OCI-LY3 (cell line): ENCODE data around the gene DEGS2.

Experiments
- H2AFZ ChIP-seq: fragments of 200-600, 300-600 bp; shearing (Covaris generic); 2 replicates; pipeline ENCODE4 v1.6.0; 2014; ENCODE audit warnings: antibody characterized with exemption, low read depth, low read length
- H3K27ac ChIP-seq: fragments of 200-600, 300-600 bp; sonication (generic); 2 replicates; pipeline ENCODE4 v1.5.1; 2014; ENCODE audit warnings: mild to moderate bottlenecking, low read length, moderate library complexity, mixed read lengths
- H3K27me3 ChIP-seq: fragments of 200-600, 300-600 bp; sonication (generic); 2 replicates; pipeline ENCODE4 v1.6.1; 2014; ENCODE audit warnings: low read depth, low read length, mixed read lengths
- H3K36me3 ChIP-seq: fragments of 200-600, 300-600 bp; sonication (generic); replicated peaks from 2 replicates; pipeline ENCODE3; 2014; ENCODE audit warnings: low read depth, low read length, mixed read lengths
- H3K4me1 ChIP-seq: fragments of 300-600, 200-600 bp; sonication (generic); 2 replicates; pipeline ENCODE4 v1.6.1; 2014; ENCODE audit warnings: low read length, mixed read lengths
- H3K4me2 ChIP-seq: fragments of 200-600, 300-600 bp; sonication (generic); 2 replicates; pipeline ENCODE4 v1.6.1; 2014; ENCODE audit warnings: low read length, mixed read lengths
- H3K4me3 ChIP-seq: fragments of 300-600, 200-600 bp; sonication (generic); 2 replicates; pipeline ENCODE4 v1.5.1; 2014; ENCODE audit warnings: antibody characterized with exemption, mild to moderate bottlenecking, low read length, moderate library complexity
- H3K79me2 ChIP-seq: fragments of 300-600, 200-600 bp; shearing (Covaris generic); 2 replicates; pipeline ENCODE4 v1.6.1; 2014; ENCODE audit warnings: mild to moderate bottlenecking, low read length, mixed read lengths
- H3K9ac ChIP-seq: fragments of 300-600, 200-600 bp; shearing (Covaris generic); 2 replicates; pipeline ENCODE4 v1.6.0; 2014; ENCODE audit warnings: mild to moderate bottlenecking, low read length, moderate library complexity
- H3K9me3 ChIP-seq: fragments of 200-600, 300-600 bp; shearing (Covaris generic); 2 replicates; pipeline ENCODE4 v1.6.1; 2014; ENCODE audit warnings: low read length, mixed read lengths; ENCODE audit not compliant: insufficient read depth
- H4K20me1 ChIP-seq: fragments of 200-600, 300-600 bp; sonication (generic); 2 replicates; pipeline ENCODE4 v1.6.1; 2016; ENCODE audit warnings: low read length, mixed read lengths; ENCODE audit not compliant: insufficient read depth
- EZH2phosphoT487 ChIP-seq: fragments of 200-600 bp; shearing (Covaris generic); IDR thresholded peaks from 2 replicates; pipeline ENCODE4 v1.6.1; 2018; ENCODE audit warnings: antibody characterized with exemption, mixed run types, low read depth
- TF ChIP-seq, protein P1 (sequence below): fragments of 200-600, 300-600 bp; sonication (generic); IDR thresholded peaks from 2 replicates; pipeline ENCODE4 v1.5.1; 2014; ENCODE audit warnings: antibody characterized with exemption, low read length, low read depth

DEGS2 gene

DNA sequence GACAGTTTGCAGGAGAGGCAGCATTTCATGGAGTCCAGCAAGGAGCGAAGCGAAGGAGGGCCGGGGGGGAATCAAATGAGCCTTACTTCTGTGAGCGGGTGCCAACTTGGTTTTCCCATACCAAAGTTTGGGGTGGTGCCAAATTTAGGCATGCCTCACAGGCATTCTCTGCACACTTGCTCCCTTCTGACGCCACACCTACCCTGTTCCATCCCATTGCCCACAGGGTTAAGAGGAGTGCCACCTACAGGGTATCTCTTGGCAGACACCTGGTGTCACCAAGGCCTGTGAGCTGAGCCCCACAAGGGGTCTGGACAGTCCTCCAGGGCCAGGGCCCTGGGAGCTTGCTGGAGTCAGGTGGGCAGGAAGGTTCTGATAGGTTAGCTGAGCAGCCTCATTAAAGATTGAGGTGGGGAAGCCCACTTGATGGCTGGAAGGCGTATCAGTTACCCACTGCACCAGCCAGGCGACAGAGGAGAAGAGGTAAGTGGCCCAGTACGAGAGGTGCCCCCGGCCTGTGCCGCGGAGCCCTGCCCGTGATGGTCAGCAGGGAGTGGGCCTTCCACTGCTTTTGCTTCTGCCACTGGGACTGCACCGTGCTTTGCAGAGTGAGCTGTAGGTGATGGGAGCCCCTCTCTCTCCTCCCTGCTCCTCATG is 45.2 kb downstream of the DEGS2 start:
- Histone ChIP-seq H3K79me2 (no peaks in the 10 kb centered on the region), H4K20me1 (no peaks in the 10 kb centered on the region), H3K27me3 (no peaks in the 10 kb centered on the region), H3K27ac (no peak overlapping the region), H3K4me1 (peaks cover 13% of the 10 kb centered on the region), H3K4me2 (no peak overlapping the region), H3K9me3 (no peaks in the 10 kb centered on the region), H3K36me3 (no peaks in the 10 kb centered on the region), H2AFZ (no peak overlapping the region), H3K4me3 (no peak overlapping the region), H3K9ac (no peak overlapping the region)
- TF ChIP-seq EZH2phosphoT487 = no peak
- TF ChIP-seq, protein P1, sequence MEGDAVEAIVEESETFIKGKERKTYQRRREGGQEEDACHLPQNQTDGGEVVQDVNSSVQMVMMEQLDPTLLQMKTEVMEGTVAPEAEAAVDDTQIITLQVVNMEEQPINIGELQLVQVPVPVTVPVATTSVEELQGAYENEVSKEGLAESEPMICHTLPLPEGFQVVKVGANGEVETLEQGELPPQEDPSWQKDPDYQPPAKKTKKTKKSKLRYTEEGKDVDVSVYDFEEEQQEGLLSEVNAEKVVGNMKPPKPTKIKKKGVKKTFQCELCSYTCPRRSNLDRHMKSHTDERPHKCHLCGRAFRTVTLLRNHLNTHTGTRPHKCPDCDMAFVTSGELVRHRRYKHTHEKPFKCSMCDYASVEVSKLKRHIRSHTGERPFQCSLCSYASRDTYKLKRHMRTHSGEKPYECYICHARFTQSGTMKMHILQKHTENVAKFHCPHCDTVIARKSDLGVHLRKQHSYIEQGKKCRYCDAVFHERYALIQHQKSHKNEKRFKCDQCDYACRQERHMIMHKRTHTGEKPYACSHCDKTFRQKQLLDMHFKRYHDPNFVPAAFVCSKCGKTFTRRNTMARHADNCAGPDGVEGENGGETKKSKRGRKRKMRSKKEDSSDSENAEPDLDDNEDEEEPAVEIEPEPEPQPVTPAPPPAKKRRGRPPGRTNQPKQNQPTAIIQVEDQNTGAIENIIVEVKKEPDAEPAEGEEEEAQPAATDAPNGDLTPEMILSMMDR = peak; percentile 4; the same call in 1 of the 2 replicates

GRCh38 chr14:100111931-100112704 is 47.3 kb downstream of the DEGS2 start:
- H2AFZ ChIP-seq = no peak overlapping the region
- no peak overlapping the region for H3K9ac ChIP-seq
- H4K20me1 ChIP-seq = no peaks in the 10 kb centered on the region
- H3K79me2 ChIP-seq = no peaks in the 10 kb centered on the region
- no peak overlapping the region for H3K4me2 ChIP-seq
- no peaks in the 10 kb centered on the region for H3K36me3 ChIP-seq
- H3K4me3 ChIP-seq = no peak overlapping the region
- TF ChIP-seq, protein P1 = no peak
- no peak for TF ChIP-seq EZH2phosphoT487
- no peaks in the 10 kb centered on the region for H3K27me3 ChIP-seq
- no peak overlapping the region for H3K27ac ChIP-seq
- H3K4me1 ChIP-seq = peaks cover 6% of the 10 kb centered on the region
- H3K9me3 ChIP-seq = no peaks in the 10 kb centered on the region

GRCh38 chr14:100110816-100111215 is 48.6 kb downstream of the DEGS2 start:
- no peaks in the 10 kb centered on the region for H3K27me3 ChIP-seq
- H3K4me3 ChIP-seq = no peak overlapping the region
- no peaks in the 10 kb centered on the region for H3K79me2 ChIP-seq
- H2AFZ ChIP-seq = no peak overlapping the region
- TF ChIP-seq, protein P1 = no peak
- no peak for TF ChIP-seq EZH2phosphoT487
- H3K4me2 ChIP-seq = no peak overlapping the region
- H3K9me3 ChIP-seq = no peaks in the 10 kb centered on the region
- H3K9ac ChIP-seq = no peak overlapping the region
- H3K4me1 ChIP-seq = peaks cover 6% of the 10 kb centered on the region
- no peaks in the 10 kb centered on the region for H4K20me1 ChIP-seq
- H3K27ac ChIP-seq = no peak overlapping the region
- H3K36me3 ChIP-seq = no peaks in the 10 kb centered on the region

- Histone ChIP-seq H3K9me3 (no peaks in the 10 kb centered on the region), H3K4me2 (no peak overlapping the region), H3K4me3 (no peak overlapping the region), H4K20me1 (no peaks in the 10 kb centered on the region), H3K36me3 (no peaks in the 10 kb centered on the region), H3K79me2 (no peaks in the 10 kb centered on the region), H2AFZ (no peak overlapping the region), H3K9ac (no peak overlapping the region), H3K4me1 (peaks cover 6% of the 10 kb centered on the region), H3K27ac (no peak overlapping the region), H3K27me3 (no peaks in the 10 kb centered on the region)
- TF ChIP-seq, protein P1 = no peak
- TF ChIP-seq EZH2phosphoT487 = no peak
Measured at GRCh38 chr14:100109594-100109955, 49.9 kb downstream of the DEGS2 start.
